Muscle of leg (tissue), 11 donors: Measurements from ENCODE around the gene PNMT. TPM values are rescaled to one million over a fixed set of nuclear protein-coding genes. Genes with fewer than 3 reads are reported as not detected.
A peak's percentile ranks its signal among the peaks of the same experiment; 100 is the strongest.

ENCODE experiments used
- DNase-seq: peaks from one replicate; pipeline ENCODE4 v3.0.0; 2013
- H3K27ac ChIP-seq: one replicate; pipeline ENCODE4 v1.5.1; 2013; ENCODE audit warnings: mild to moderate bottlenecking, low read length, control low read depth
- H3K27me3 ChIP-seq: one replicate; pipeline ENCODE4 v1.6.1; 2013; ENCODE audit warnings: low read length; ENCODE audit not compliant: control insufficient read depth, insufficient read depth
- H3K36me3 ChIP-seq: one replicate; pipeline ENCODE4 v1.6.1; 2013; ENCODE audit warnings: low read length; ENCODE audit not compliant: control insufficient read depth, insufficient read depth
- H3K4me1 ChIP-seq: one replicate; pipeline ENCODE4 v1.6.1; 2013; ENCODE audit warnings: low read length; ENCODE audit not compliant: control insufficient read depth, insufficient read depth
- H3K4me3 ChIP-seq: one replicate; pipeline ENCODE4 v1.5.1; 2013; ENCODE audit warnings: low read length, control low read depth
- H3K9me3 ChIP-seq: replicated peaks from 2 replicates; pipeline ENCODE4 v1.6.1; 2013; ENCODE audit warnings: low read depth, low read length; ENCODE audit not compliant: control insufficient read depth
- WGBS: methylation state at CpG from one replicate; pipeline ENCODE4 v1.1.5; 2013; ENCODE audit warnings: missing lambda C conversion rate; ENCODE audit not compliant: insufficient coverage; 5-methylcytosine and 5-hydroxymethylcytosine counted together
- polyA plus RNA-seq, 8 donors: library from polyadenylated mRNA; unstranded; fragments of 120-200 nt; gene quantifications; one replicate each; pipeline versions ENCODE4 v1.2.1 to v1.2.3, GENCODE V29; 2013; ENCODE audit warnings: inconsistent platforms in 1 of 8, low replicate concordance in 1 of 8; ENCODE audit not compliant: insufficient read length in 8 of 8, insufficient read depth in 1 of 8
- total RNA-seq: library from RNA; stranded (reverse); fragments of 120-200 nt; gene quantifications from one replicate; pipeline ENCODE4 v1.2.4, GENCODE V29; 2013

Gene PNMT
- total and polyA plus RNA-seq, 9 donors, result 1.7 to 6.6 (median 3.4) TPM

- 90% methylated on average over 16 of the region's 23 CpGs for WGBS
Observed at GRCh38 chr17:39669897-39670735, 1.9 kb downstream of the PNMT start.

GRCh38 chr17:39670746-39671145 lies 2.5 kb downstream of the PNMT start:
- no peaks in the 10 kb centered on the region for H3K36me3 ChIP-seq
- DNase-seq, result no peak
- 47% methylated on average over 2 of the region's 4 CpGs for WGBS
- peaks cover 58% of the 10 kb centered on the region for H3K27me3 ChIP-seq
- H3K9me3 ChIP-seq, result no peaks in the 10 kb centered on the region
- no peak overlapping the region for H3K4me3 ChIP-seq
- no peak overlapping the region for H3K27ac ChIP-seq
- peaks cover 55% of the 10 kb centered on the region for H3K4me1 ChIP-seq

More at GRCh38 chr17:39669897-39670735, 1.9 kb downstream of the PNMT start:
- no peak overlapping the region for H3K4me3 ChIP-seq
- no peak overlapping the region for H3K27ac ChIP-seq
- no peaks in the 10 kb centered on the region for H3K9me3 ChIP-seq
- H3K27me3 ChIP-seq, result peaks cover 59% of the 10 kb centered on the region
- H3K36me3 ChIP-seq, result no peaks in the 10 kb centered on the region
- DNase-seq, result no peak
- peaks cover 54% of the 10 kb centered on the region for H3K4me1 ChIP-seq

GRCh38 chr17:39671651-39672521 lies 3.6 kb downstream of the PNMT start:
- DNase-seq, result no peak
- H3K4me1 ChIP-seq, result peaks cover 55% of the 10 kb centered on the region
- no peaks in the 10 kb centered on the region for H3K9me3 ChIP-seq
- peaks cover 47% of the 10 kb centered on the region for H3K27me3 ChIP-seq
- H3K27ac ChIP-seq, result no peak overlapping the region
- peaks cover 3% of the 10 kb centered on the region for H3K36me3 ChIP-seq
- WGBS, result 72% methylated on average over 14 of the region's 19 CpGs
- H3K4me3 ChIP-seq, result no peak overlapping the region

GRCh38 chr17:39672522-39673334 lies 4.5 kb downstream of the PNMT start:
- H3K27ac ChIP-seq, result no peak overlapping the region
- peaks cover 38% of the 10 kb centered on the region for H3K27me3 ChIP-seq
- DNase-seq, result no peak
- no peak overlapping the region for H3K4me3 ChIP-seq
- no peaks in the 10 kb centered on the region for H3K9me3 ChIP-seq
- peaks cover 55% of the 10 kb centered on the region for H3K4me1 ChIP-seq
- peaks cover 9% of the 10 kb centered on the region for H3K36me3 ChIP-seq
- 67% methylated on average over 14 of the region's 15 CpGs for WGBS

GRCh38 chr17:39673335-39674081 lies 5.3 kb downstream of the PNMT start:
- peaks cover 59% of the 10 kb centered on the region for H3K4me1 ChIP-seq
- H3K27ac ChIP-seq, result no peak overlapping the region
- H3K27me3 ChIP-seq, result peaks cover 32% of the 10 kb centered on the region
- H3K36me3 ChIP-seq, result peaks cover 12% of the 10 kb centered on the region
- no peak overlapping the region for H3K4me3 ChIP-seq
- WGBS, result 68% methylated on average over 12 of the region's 13 CpGs
- DNase-seq, result no peak
- no peaks in the 10 kb centered on the region for H3K9me3 ChIP-seq

- peaks cover 62% of the 10 kb centered on the region for H3K4me1 ChIP-seq
- no peak for DNase-seq
- no peak overlapping the region for H3K27ac ChIP-seq
Observed at GRCh38 chr17:39674179-39674578, 5.9 kb downstream of the PNMT start.

GRCh38 chr17:39674702-39675389 lies 6.6 kb downstream of the PNMT start:
- no peak for DNase-seq
- Histone ChIP-seq H3K4me1 (peaks cover 69% of the 10 kb centered on the region), H3K27me3 (peaks cover 19% of the 10 kb centered on the region), H3K36me3 (peaks cover 12% of the 10 kb centered on the region), H3K27ac (peak overlapping the region; percentile 67), H3K9me3 (no peaks in the 10 kb centered on the region), H3K4me3 (no peak overlapping the region)
- 32% methylated on average over 8 of the region's 11 CpGs for WGBS

More at GRCh38 chr17:39674179-39674578, 5.9 kb downstream of the PNMT start:
- no peak overlapping the region for H3K4me3 ChIP-seq
- H3K9me3 ChIP-seq, result no peaks in the 10 kb centered on the region
- H3K36me3 ChIP-seq, result peaks cover 12% of the 10 kb centered on the region
- peaks cover 25% of the 10 kb centered on the region for H3K27me3 ChIP-seq
- WGBS, result 83% methylated on average over 3 of the region's 5 CpGs

- 79% methylated on average over 8 of the region's 10 CpGs for WGBS
- Histone ChIP-seq H3K36me3 (peaks cover 12% of the 10 kb centered on the region), H3K27me3 (peaks cover 12% of the 10 kb centered on the region), H3K4me3 (no peak overlapping the region), H3K27ac (peak overlapping the region; percentile 67), H3K9me3 (no peaks in the 10 kb centered on the region), H3K4me1 (peaks cover 76% of the 10 kb centered on the region)
- DNase-seq, result no peak
Observed at GRCh38 chr17:39675390-39676082, 7.3 kb downstream of the PNMT start.
